HL-60 (cell line): ENCODE results near the gene CLUH.

ENCODE experiments used
- CTCF ChIP-seq: IDR thresholded peaks from one replicate; pipeline ENCODE4 v1.5.1; 2011; ENCODE audit warnings: low read length, control low read depth, inconsistent platforms; ENCODE audit not compliant: insufficient read depth
- GABPA ChIP-seq: IDR thresholded peaks from 2 replicates; pipeline ENCODE4 v1.6.1; 2012; ENCODE audit warnings: low read depth
- POLR2AphosphoS5 ChIP-seq: IDR thresholded peaks from 2 replicates; pipeline ENCODE4 v1.6.1; 2012; ENCODE audit warnings: low read depth
- REST ChIP-seq: IDR thresholded peaks from 2 replicates; pipeline ENCODE4 v1.6.1; 2012; ENCODE audit warnings: low read depth; ENCODE audit not compliant: insufficient replicate concordance

GRCh38 chr17:2710071-2710802 is 1.3 kb downstream of the CLUH start:
- TF ChIP-seq CTCF (no peak), REST (no peak), POLR2AphosphoS5 (no peak), GABPA (no peak)
